ENCODE data around the gene FAM184A.

- no peak for TF ChIP-seq CTCF (IDR thresholded peaks at IDR 0.05)
- no peak for TF ChIP-seq POLR2AphosphoS5 (IDR thresholded peaks at IDR 0.05)
- no peak for TF ChIP-seq POLR2A (IDR thresholded peaks at IDR 0.05)
Observed at GRCh38 chr6:118935978-118936703, 142.3 kb downstream of the FAM184A start.
